ENCODE measurements around the gene APOC4. TPM values are rescaled to one million over a fixed set of nuclear protein-coding genes. Genes with fewer than 3 reads are reported as not detected.

Gene APOC4
- total RNA-seq, 1 experiment from 2014 or later, result not detected

DNA sequence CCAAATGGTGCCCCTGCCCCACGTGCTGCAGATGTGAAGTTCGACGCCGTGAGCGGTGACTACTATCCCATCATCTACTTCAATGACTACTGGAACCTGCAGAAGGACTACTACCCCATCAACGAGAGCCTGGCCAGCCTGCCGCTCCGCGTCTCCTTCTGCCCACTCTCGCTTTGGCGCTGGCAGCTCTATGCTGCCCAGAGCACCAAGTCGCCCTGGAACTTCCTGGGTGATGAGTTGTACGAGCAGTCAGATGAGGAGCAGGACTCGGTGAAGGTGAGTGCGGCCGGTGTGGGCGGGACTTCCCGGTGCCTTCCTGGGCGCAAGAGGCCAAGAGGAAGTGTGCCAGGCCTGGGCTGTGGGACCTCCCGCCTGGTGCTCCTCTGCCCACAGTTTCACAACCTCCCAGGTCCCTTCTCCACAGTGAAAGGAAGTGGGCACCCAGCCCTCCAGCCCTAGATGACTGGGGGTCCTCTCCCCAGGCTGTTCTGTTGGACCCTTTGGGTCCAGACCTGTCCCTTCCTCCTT lies 45.2 kb downstream of the APOC4 start:
- Histone ChIP-seq H3K79me2 (ENCODE audit: low read length) (no peaks in the 10 kb centered on the region), H3F3A (ENCODE audit: low read length, unreplicated experiment) (no peaks in the 10 kb centered on the region), H4K20me1 (ENCODE audit: low read length) (no peaks in the 10 kb centered on the region), H3K27ac (ENCODE audit: low read length) (no peak overlapping the region), H3K9me3 (ENCODE audit: low read length) (no peaks in the 10 kb centered on the region), H3K36me3 (ENCODE audit: low read depth, low read length) (peaks cover 7% of the 10 kb centered on the region; the same call in 1 of the 2 replicates), H3K27me3 (ENCODE audit: low read length) (no peaks in the 10 kb centered on the region), H3K4me3 (ENCODE audit: low read length) (no peak overlapping the region), H3K4me2 (ENCODE audit: low read length) (no peak overlapping the region), H2AFZ (ENCODE audit: low read length) (no peak overlapping the region), H3K9me2 (replicated peaks; ENCODE audit: low read length) (no peaks in the 10 kb centered on the region), H3K9ac (ENCODE audit: low read length) (no peak overlapping the region), H3K4me1 (ENCODE audit: insufficient read depth, low read length) (no peaks in the 10 kb centered on the region)
- ChIA-PET CTCF (no interaction called here), POLR2A (ENCODE audit: unreplicated experiment) (no interaction called here)
- no peak for DNase-seq
- intact Hi-C loops (cut with micrococcal nuclease), result no loop called here
- TF ChIP-seq EZH2phosphoT487 (IDR thresholded peaks at IDR 0.05; ENCODE audit: borderline replicate concordance, low read length), result no peak
- TF ChIP-seq, protein P1, sequence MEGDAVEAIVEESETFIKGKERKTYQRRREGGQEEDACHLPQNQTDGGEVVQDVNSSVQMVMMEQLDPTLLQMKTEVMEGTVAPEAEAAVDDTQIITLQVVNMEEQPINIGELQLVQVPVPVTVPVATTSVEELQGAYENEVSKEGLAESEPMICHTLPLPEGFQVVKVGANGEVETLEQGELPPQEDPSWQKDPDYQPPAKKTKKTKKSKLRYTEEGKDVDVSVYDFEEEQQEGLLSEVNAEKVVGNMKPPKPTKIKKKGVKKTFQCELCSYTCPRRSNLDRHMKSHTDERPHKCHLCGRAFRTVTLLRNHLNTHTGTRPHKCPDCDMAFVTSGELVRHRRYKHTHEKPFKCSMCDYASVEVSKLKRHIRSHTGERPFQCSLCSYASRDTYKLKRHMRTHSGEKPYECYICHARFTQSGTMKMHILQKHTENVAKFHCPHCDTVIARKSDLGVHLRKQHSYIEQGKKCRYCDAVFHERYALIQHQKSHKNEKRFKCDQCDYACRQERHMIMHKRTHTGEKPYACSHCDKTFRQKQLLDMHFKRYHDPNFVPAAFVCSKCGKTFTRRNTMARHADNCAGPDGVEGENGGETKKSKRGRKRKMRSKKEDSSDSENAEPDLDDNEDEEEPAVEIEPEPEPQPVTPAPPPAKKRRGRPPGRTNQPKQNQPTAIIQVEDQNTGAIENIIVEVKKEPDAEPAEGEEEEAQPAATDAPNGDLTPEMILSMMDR (conservative IDR thresholded peaks at IDR 0.05; ENCODE audit: low read depth, low read length), result no peak
- TF ChIP-seq EZH2 (IDR thresholded peaks at IDR 0.05; ENCODE audit: low read length, unreplicated experiment), result no peak
- ATAC-seq, result no peak
- no TSS peak for BruUV-seq (replicated peaks)

DNA sequence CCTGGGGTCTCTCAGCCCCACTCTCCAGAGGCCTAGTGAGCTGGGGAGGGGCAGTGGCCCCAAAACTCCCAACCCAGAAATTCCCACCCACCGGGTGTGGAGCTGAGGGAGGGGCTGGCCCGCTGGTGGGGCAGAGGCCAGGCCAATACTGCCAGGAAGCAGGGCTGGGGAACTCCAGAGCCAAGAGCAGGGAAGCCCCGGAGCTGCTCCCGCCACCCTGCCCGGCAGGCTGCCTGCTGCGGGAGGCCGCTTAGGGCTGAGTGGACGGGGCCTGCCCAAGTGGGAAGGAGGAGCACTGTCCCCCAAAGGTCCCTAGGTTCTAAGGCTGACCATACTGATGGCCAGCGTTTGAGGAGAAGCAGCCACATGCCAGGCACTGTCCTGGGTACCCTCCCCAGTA lies 46.2 kb downstream of the APOC4 start:
- Histone ChIP-seq H3F3A (ENCODE audit: low read length, unreplicated experiment) (no peaks in the 10 kb centered on the region), H3K27ac (ENCODE audit: low read length) (no peak overlapping the region), H3K79me2 (ENCODE audit: low read length) (no peaks in the 10 kb centered on the region), H4K20me1 (ENCODE audit: low read length) (no peaks in the 10 kb centered on the region), H3K36me3 (ENCODE audit: low read depth, low read length) (peaks cover 7% of the 10 kb centered on the region; the same call in 1 of the 2 replicates), H3K4me3 (ENCODE audit: low read length) (no peak overlapping the region), H2AFZ (ENCODE audit: low read length) (no peak overlapping the region), H3K4me1 (ENCODE audit: insufficient read depth, low read length) (no peaks in the 10 kb centered on the region), H3K9me3 (ENCODE audit: low read length) (no peaks in the 10 kb centered on the region), H3K4me2 (ENCODE audit: low read length) (no peak overlapping the region), H3K9me2 (replicated peaks; ENCODE audit: low read length) (no peaks in the 10 kb centered on the region), H3K9ac (ENCODE audit: low read length) (no peak overlapping the region), H3K27me3 (ENCODE audit: low read length) (no peaks in the 10 kb centered on the region)
- ChIA-PET CTCF (no interaction called here), POLR2A (ENCODE audit: unreplicated experiment) (no interaction called here)
- ATAC-seq (no peak), DNase-seq (no peak)
- TF ChIP-seq EZH2phosphoT487 (IDR thresholded peaks at IDR 0.05; ENCODE audit: borderline replicate concordance, low read length) (no peak), EZH2 (IDR thresholded peaks at IDR 0.05; ENCODE audit: low read length, unreplicated experiment) (no peak)
- TF ChIP-seq, protein P1 (conservative IDR thresholded peaks at IDR 0.05; ENCODE audit: low read depth, low read length), result no peak
- BruUV-seq (replicated peaks), result no TSS peak
- intact Hi-C loops (cut with micrococcal nuclease), result no loop called here

DNA sequence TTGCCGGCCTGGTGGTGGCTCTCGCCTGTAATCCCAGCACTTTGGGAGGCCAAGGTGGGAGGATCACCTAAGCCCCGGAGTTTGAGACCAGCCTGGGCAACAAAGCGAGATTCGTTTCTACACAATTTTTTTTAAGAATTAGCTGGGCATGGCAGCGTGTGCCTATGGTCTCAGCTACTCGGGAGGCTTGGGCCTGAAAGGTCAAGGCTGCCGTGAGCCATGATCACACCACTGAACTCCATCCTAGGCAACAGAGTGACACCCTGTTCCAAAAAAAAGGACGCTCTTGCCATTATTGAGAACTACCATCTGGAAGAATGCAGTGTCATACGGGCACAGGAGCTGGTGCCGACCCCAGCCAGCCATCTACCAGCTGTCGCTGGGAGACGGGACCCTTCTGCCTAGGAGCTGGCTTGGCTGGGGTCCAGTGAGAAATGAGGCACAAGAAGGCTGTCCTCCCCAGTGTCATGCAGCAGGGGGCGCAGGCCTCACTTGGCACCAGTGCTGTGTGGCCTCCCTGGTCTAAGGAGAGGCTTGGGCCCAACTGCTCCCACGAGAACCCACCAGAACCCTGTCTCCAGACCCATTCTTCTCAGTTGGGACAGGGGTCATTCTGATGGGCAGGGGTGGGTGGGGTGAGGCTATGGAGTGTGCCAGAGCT lies 47.0 kb downstream of the APOC4 start:
- peaks cover 7% of the 10 kb centered on the region; the same call in 1 of the 2 replicates for H3K36me3 ChIP-seq (ENCODE audit: low read depth, low read length)
- no peaks in the 10 kb centered on the region for H4K20me1 ChIP-seq (ENCODE audit: low read length)
- DNase-seq (peak; percentile 52), ATAC-seq (no peak; the same call in 1 of the 2 replicates)
- H3K9me2 ChIP-seq (replicated peaks; ENCODE audit: low read length), result no peaks in the 10 kb centered on the region
- H3K79me2 ChIP-seq (ENCODE audit: low read length), result no peaks in the 10 kb centered on the region
- H3K27me3 ChIP-seq (ENCODE audit: low read length), result no peaks in the 10 kb centered on the region
- BruUV-seq (replicated peaks), result no TSS peak
- H3K9ac ChIP-seq (ENCODE audit: low read length), result no peak overlapping the region
- H3F3A ChIP-seq (ENCODE audit: low read length, unreplicated experiment), result no peaks in the 10 kb centered on the region
- H3K4me1 ChIP-seq (ENCODE audit: insufficient read depth, low read length), result no peaks in the 10 kb centered on the region
- TF ChIP-seq EZH2phosphoT487 (IDR thresholded peaks at IDR 0.05; ENCODE audit: borderline replicate concordance, low read length) (no peak), EZH2 (IDR thresholded peaks at IDR 0.05; ENCODE audit: low read length, unreplicated experiment) (no peak)
- TF ChIP-seq, protein P1 (conservative IDR thresholded peaks at IDR 0.05; ENCODE audit: low read depth, low read length), result peak; percentile 57
- intact Hi-C loops (cut with micrococcal nuclease), result no loop called here
- POLR2A ChIA-PET (ENCODE audit: unreplicated experiment), result no interaction called here
- H2AFZ ChIP-seq (ENCODE audit: low read length), result no peak overlapping the region
- no peak overlapping the region for H3K4me3 ChIP-seq (ENCODE audit: low read length)
- H3K4me2 ChIP-seq (ENCODE audit: low read length), result no peak overlapping the region
- H3K9me3 ChIP-seq (ENCODE audit: low read length), result no peaks in the 10 kb centered on the region
- CTCF ChIA-PET, result no interaction called here
- no peak overlapping the region for H3K27ac ChIP-seq (ENCODE audit: low read length)
